ENCODE results near the gene HOXB7. TPM values are rescaled to one million over a fixed set of nuclear protein-coding genes. Genes with fewer than 3 reads are reported as not detected.

Gene HOXB7
- total and polyA plus RNA-seq, 10 of the 15 experiments (the other 5 are each of a cell fraction or from before 2014, with no cell fraction given), result 2.8 to 7.4 (median 4.2) TPM

DNA sequence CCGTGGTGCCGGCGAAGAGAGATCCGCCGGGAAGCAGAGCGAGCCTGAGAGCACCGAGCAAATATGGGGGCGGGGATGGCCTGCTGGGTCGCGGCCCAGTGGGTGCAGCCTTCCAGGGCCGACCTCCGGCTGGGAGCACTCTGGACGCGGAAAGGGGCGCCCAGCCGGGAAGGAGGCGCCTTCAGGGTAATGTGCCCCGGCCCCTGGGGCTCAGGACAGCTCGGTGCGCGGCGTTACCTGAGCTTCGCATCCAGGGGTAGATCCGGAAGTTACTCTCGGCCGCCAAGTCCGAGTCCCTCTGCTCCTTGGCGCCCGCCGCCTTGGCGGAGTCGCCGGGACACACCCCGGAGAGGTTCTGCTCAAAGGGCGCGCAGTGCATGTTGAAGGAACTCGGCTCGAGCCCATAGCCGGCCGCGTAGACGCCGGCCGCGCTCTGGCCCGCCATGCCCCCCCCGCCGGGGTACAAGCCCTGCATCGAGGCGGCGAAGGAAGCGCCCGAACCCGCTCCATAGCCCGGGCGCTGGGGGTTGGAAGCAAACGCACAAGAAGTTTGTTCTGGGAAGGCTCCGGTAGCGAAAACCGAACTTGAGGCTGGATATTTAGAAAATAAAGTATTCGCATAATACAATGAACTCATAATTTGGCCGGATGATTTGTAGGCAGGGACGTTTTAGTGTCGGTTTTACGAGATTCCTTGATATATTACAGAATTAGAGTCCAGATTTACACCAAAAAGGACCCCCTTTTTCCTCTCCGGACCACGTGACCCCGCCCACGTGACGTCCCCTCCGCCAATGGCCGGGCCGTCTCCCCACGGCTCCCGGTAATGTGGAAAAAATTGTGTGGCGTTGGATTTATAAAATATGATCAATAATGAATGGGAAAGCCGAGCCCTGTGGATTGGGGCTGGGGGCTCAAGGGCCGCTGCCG, at the start of gene HOXB7 (continued):
- TF ChIP-seq SUPT20H (IDR thresholded peaks at IDR 0.05; ENCODE audit: borderline replicate concordance, control insufficient read depth, low read depth, low read length) (no peak), DPF2 (IDR thresholded peaks at IDR 0.05) (no peak; the same call in none of the 2 replicates), KLF5 (IDR thresholded peaks at IDR 0.05; ENCODE audit: partially characterized antibody) (no peak), FOS (IDR thresholded peaks at IDR 0.05; ENCODE audit: borderline replicate concordance, extremely low read depth, insufficient read length) (peak; percentile 67), EZH2 (IDR thresholded peaks at IDR 0.05; ENCODE audit: borderline replicate concordance, control insufficient read depth, low read depth, low read length) (no peak), ZNF274 (IDR thresholded peaks at IDR 0.05; ENCODE audit: insufficient read depth, insufficient read length) (no peak), MYC (IDR thresholded peaks at IDR 0.05; ENCODE audit: insufficient read depth, insufficient read length, insufficient replicate concordance, low read length, severe bottlenecking) (no peak), NRF1 (conservative IDR thresholded peaks at IDR 0.05; ENCODE audit: low read depth, low read length) (no peak), NBN (IDR thresholded peaks at IDR 0.05) (no peak), RBBP5 (conservative IDR thresholded peaks at IDR 0.05) (no peak), CHD4 (IDR thresholded peaks at IDR 0.05) (no peak), SRF (IDR thresholded peaks at IDR 0.05; ENCODE audit: low read depth in 2 of 2, low read length in 2 of 2) (0 out of 4 replicates have a peak, but pooled peaks of 1 of the 2 experiments have one; percentile 5), ATF7 (IDR thresholded peaks at IDR 0.05; ENCODE audit: low read depth) (0 out of 2 replicates have a peak, but pooled peaks have one; percentile 16), SMC3 (IDR thresholded peaks at IDR 0.05; ENCODE audit: borderline replicate concordance, low read length) (no peak), CBFB (IDR thresholded peaks at IDR 0.05; ENCODE audit: low read depth) (0 out of 2 replicates have a peak, but pooled peaks have one; percentile 26), SMAD5 (IDR thresholded peaks at IDR 0.05; ENCODE audit: low read depth) (no peak), TARDBP (IDR thresholded peaks at IDR 0.05; ENCODE audit: borderline replicate concordance) (no peak)
- TF ChIP-seq, protein P1, sequence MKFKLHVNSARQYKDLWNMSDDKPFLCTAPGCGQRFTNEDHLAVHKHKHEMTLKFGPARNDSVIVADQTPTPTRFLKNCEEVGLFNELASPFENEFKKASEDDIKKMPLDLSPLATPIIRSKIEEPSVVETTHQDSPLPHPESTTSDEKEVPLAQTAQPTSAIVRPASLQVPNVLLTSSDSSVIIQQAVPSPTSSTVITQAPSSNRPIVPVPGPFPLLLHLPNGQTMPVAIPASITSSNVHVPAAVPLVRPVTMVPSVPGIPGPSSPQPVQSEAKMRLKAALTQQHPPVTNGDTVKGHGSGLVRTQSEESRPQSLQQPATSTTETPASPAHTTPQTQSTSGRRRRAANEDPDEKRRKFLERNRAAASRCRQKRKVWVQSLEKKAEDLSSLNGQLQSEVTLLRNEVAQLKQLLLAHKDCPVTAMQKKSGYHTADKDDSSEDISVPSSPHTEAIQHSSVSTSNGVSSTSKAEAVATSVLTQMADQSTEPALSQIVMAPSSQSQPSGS (IDR thresholded peaks at IDR 0.05; ENCODE audit: low read length), result no peak
- TF ChIP-seq, protein P2, sequence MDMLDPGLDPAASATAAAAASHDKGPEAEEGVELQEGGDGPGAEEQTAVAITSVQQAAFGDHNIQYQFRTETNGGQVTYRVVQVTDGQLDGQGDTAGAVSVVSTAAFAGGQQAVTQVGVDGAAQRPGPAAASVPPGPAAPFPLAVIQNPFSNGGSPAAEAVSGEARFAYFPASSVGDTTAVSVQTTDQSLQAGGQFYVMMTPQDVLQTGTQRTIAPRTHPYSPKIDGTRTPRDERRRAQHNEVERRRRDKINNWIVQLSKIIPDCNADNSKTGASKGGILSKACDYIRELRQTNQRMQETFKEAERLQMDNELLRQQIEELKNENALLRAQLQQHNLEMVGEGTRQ (IDR thresholded peaks at IDR 0.05; ENCODE audit: borderline replicate concordance, low read depth, low read length), result peak; percentile 99
- TF ChIP-seq, protein P3, sequence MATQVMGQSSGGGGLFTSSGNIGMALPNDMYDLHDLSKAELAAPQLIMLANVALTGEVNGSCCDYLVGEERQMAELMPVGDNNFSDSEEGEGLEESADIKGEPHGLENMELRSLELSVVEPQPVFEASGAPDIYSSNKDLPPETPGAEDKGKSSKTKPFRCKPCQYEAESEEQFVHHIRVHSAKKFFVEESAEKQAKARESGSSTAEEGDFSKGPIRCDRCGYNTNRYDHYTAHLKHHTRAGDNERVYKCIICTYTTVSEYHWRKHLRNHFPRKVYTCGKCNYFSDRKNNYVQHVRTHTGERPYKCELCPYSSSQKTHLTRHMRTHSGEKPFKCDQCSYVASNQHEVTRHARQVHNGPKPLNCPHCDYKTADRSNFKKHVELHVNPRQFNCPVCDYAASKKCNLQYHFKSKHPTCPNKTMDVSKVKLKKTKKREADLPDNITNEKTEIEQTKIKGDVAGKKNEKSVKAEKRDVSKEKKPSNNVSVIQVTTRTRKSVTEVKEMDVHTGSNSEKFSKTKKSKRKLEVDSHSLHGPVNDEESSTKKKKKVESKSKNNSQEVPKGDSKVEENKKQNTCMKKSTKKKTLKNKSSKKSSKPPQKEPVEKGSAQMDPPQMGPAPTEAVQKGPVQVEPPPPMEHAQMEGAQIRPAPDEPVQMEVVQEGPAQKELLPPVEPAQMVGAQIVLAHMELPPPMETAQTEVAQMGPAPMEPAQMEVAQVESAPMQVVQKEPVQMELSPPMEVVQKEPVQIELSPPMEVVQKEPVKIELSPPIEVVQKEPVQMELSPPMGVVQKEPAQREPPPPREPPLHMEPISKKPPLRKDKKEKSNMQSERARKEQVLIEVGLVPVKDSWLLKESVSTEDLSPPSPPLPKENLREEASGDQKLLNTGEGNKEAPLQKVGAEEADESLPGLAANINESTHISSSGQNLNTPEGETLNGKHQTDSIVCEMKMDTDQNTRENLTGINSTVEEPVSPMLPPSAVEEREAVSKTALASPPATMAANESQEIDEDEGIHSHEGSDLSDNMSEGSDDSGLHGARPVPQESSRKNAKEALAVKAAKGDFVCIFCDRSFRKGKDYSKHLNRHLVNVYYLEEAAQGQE (IDR thresholded peaks at IDR 0.05; ENCODE audit: low read depth, low read length), result no peak
- TF ChIP-seq, protein P4, sequence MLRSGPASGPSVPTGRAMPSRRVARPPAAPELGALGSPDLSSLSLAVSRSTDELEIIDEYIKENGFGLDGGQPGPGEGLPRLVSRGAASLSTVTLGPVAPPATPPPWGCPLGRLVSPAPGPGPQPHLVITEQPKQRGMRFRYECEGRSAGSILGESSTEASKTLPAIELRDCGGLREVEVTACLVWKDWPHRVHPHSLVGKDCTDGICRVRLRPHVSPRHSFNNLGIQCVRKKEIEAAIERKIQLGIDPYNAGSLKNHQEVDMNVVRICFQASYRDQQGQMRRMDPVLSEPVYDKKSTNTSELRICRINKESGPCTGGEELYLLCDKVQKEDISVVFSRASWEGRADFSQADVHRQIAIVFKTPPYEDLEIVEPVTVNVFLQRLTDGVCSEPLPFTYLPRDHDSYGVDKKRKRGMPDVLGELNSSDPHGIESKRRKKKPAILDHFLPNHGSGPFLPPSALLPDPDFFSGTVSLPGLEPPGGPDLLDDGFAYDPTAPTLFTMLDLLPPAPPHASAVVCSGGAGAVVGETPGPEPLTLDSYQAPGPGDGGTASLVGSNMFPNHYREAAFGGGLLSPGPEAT (IDR thresholded peaks at IDR 0.05; ENCODE audit: low read depth), result peak; percentile 63

Measured in GM12878 (cell line).